ENCODE data around the gene RRP1. TPM values are rescaled to one million over a fixed set of nuclear protein-coding genes. Genes with fewer than 3 reads are reported as not detected.

Gene RRP1
- polyA plus RNA-seq, 3 donors: 2.7 to 5.7 (median 4.6) TPM

GRCh38 chr21:43799301-43799840 lies 10.0 kb downstream of the RRP1 start:
- no peaks in the 10 kb centered on the region for H3K9me3 ChIP-seq (replicated peaks in 1 of 2; ENCODE audit: control insufficient read depth in 1 of 2, insufficient read depth in 1 of 2, low read length in 2 of 2)
- no peaks in the 10 kb centered on the region for H3K27me3 ChIP-seq (ENCODE audit: control insufficient read depth in 2 of 2, insufficient read depth in 2 of 2, low read length in 2 of 2)
- peaks cover 9 to 11% of the 10 kb centered on the region in 2 donors for H3K4me1 ChIP-seq (ENCODE audit: control insufficient read depth in 1 of 2, insufficient read depth in 2 of 2, low read length in 2 of 2)
- H4K20me1 ChIP-seq (ENCODE audit: insufficient read depth, low read length): peaks cover 73% of the 10 kb centered on the region
- no peak for TF ChIP-seq CTCF (IDR thresholded peaks at IDR 0.05)
- Mint-ChIP-seq H3K4me1 (peaks cover 11% of the 10 kb centered on the region), H3K27me3 (ENCODE audit: low read depth in 3 of 3) (peaks cover 0 to 4% (median 4%) of the 10 kb centered on the region in 3 donors), H3K4me3 (no peak overlapping the region), H3K27ac (no peak overlapping the region), H3K9me3 (peaks cover 0 to 5% (median 0%) of the 10 kb centered on the region in 7 donors), H3K36me3 (peaks cover 52 to 82% of the 10 kb centered on the region in 2 donors)
- H3K4me2 ChIP-seq (replicated peaks; ENCODE audit: extremely low read depth, low read length, poor library complexity, severe bottlenecking): no peak overlapping the region
- no peak overlapping the region for H3K27ac ChIP-seq (ENCODE audit: low read depth in 1 of 2, low read length in 2 of 2)
- H3K79me2 ChIP-seq (ENCODE audit: insufficient read depth, low read length): peaks cover 9% of the 10 kb centered on the region
- DNase-seq: no peak
- H3K4me3 ChIP-seq (replicated peaks in 1 of 3; ENCODE audit: low read depth in 2 of 3, low read length in 3 of 3): no peak overlapping the region
- no peak overlapping the region for H2AFZ ChIP-seq (ENCODE audit: insufficient read depth, low read depth, low read length, poor library complexity, severe bottlenecking)
- peaks cover 26 to 54% of the 10 kb centered on the region in 2 donors for H3K36me3 ChIP-seq (replicated peaks in 1 of 2; ENCODE audit: control insufficient read depth in 1 of 2, insufficient read depth in 2 of 2, low read length in 2 of 2)
- WGBS (ENCODE audit: insufficient coverage): 97% methylated on average over 18 of the region's 19 CpGs
- no peak overlapping the region for H3K9ac ChIP-seq (ENCODE audit: insufficient read depth, low read length, poor library complexity, severe bottlenecking)
- intact Hi-C loops (cut with micrococcal nuclease): no loop called here

- no peak overlapping the region for H3K4me3 ChIP-seq (replicated peaks in 1 of 3; ENCODE audit: low read depth in 2 of 3, low read length in 3 of 3)
- peaks cover 0 to 3% (median 0%) of the 10 kb centered on the region in 7 donors for H3K9me3 Mint-ChIP-seq
- peaks cover 73% of the 10 kb centered on the region for H4K20me1 ChIP-seq (ENCODE audit: insufficient read depth, low read length)
- H3K9me3 ChIP-seq (replicated peaks in 1 of 2; ENCODE audit: control insufficient read depth in 1 of 2, insufficient read depth in 1 of 2, low read length in 2 of 2): no peaks in the 10 kb centered on the region
- H3K36me3 Mint-ChIP-seq: peaks cover 50 to 76% of the 10 kb centered on the region in 2 donors
- peaks cover 26 to 49% of the 10 kb centered on the region in 2 donors for H3K36me3 ChIP-seq (replicated peaks in 1 of 2; ENCODE audit: control insufficient read depth in 1 of 2, insufficient read depth in 2 of 2, low read length in 2 of 2)
- no peak overlapping the region for H3K27ac ChIP-seq (ENCODE audit: low read depth in 1 of 2, low read length in 2 of 2)
- H2AFZ ChIP-seq (ENCODE audit: insufficient read depth, low read depth, low read length, poor library complexity, severe bottlenecking): no peak overlapping the region
- intact Hi-C loops (cut with micrococcal nuclease): no loop called here
- H3K4me1 ChIP-seq (ENCODE audit: control insufficient read depth in 1 of 2, insufficient read depth in 2 of 2, low read length in 2 of 2): peaks cover 17 to 18% of the 10 kb centered on the region in 2 donors
- peaks cover 0 to 4% (median 4%) of the 10 kb centered on the region in 3 donors for H3K27me3 Mint-ChIP-seq (ENCODE audit: low read depth in 3 of 3)
- no peak for DNase-seq
- H3K4me2 ChIP-seq (replicated peaks; ENCODE audit: extremely low read depth, low read length, poor library complexity, severe bottlenecking): no peak overlapping the region
- H3K79me2 ChIP-seq (ENCODE audit: insufficient read depth, low read length): peaks cover 12% of the 10 kb centered on the region
- peak overlapping the region in 1 of 7 donors; percentile 54 for H3K27ac Mint-ChIP-seq
- H3K4me3 Mint-ChIP-seq: no peak overlapping the region
- H3K27me3 ChIP-seq (ENCODE audit: control insufficient read depth in 2 of 2, insufficient read depth in 2 of 2, low read length in 2 of 2): no peaks in the 10 kb centered on the region
- 98% methylated on average over 15 of the region's 17 CpGs for WGBS (ENCODE audit: insufficient coverage)
- TF ChIP-seq CTCF (IDR thresholded peaks at IDR 0.05): no peak
- H3K4me1 Mint-ChIP-seq: peaks cover 19% of the 10 kb centered on the region
- H3K9ac ChIP-seq (ENCODE audit: insufficient read depth, low read length, poor library complexity, severe bottlenecking): no peak overlapping the region
Measured at GRCh38 chr21:43800124-43800523, 10.7 kb downstream of the RRP1 start.

Measured in CD14-positive monocyte (primary cell).